HG03521 (cell line): Measurements from ENCODE around the gene MAP7D2.

Experiments used
- ATAC-seq: cut with Tn5 transposase; IDR thresholded peaks from one replicate; pipeline ENCODE4 v1.9.1; 2021; ENCODE audit warnings: mild to moderate bottlenecking, moderate library complexity; ENCODE audit not compliant: unreplicated experiment

Gene MAP7D2

DNA sequence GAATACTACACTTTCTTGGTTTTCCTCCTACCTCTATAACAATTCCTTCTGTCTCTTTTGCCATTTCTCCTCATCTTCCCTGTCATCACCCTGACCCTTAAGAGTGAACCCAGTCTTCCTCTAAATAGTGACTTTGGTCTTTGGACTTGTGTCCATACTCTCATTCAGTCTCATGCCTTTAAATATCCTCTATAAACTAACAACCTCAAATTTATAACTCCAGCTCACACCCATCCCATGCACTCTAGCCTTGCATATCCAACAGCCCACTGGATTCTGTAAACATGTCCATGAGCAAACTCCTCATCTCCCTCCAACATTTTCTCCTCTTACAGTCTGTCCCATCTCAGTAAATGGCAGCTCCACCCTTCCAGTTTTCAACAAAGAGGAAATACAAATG, 140.9 kb downstream of the MAP7D2 start:
- no peak for ATAC-seq

DNA sequence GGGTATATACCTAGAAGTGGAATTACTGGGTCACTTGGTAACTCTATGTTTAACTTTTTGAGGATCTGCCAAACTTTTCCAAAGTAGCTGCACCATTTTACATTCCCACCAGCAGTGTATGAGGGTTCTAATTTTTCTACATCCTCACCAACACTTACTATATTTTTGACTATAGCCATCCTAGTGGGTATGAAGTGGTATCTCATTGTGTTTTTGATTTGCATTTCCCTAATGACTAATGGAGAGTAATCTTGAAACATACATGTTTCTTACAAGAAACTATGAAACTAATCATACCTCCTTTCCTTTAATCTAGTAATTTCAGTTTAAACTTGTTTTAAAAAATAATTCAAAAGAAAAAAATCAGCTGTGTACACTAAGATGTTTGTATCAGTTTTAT, 143.7 kb downstream of the MAP7D2 start:
- no peak for ATAC-seq

DNA sequence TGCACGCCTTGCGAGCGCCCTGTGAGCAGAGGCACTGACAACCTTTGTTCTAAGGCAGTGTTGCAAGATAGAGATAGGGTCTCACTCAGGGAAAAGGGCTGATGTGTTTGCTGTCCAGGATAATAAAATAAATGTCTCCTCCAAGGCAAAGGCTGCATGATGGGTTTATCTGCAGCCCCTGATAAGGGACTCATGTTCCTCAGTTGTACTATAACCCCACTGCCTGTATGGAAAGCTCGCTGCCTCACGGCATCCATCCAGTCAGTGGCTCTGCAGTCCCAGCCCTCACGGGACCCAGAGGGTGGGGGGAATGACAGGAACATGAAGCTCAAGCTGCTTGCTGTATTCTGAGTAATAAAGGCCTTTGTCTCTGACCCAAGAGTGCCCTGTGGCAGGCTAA, 148.4 kb downstream of the MAP7D2 start:
- no peak for ATAC-seq

DNA sequence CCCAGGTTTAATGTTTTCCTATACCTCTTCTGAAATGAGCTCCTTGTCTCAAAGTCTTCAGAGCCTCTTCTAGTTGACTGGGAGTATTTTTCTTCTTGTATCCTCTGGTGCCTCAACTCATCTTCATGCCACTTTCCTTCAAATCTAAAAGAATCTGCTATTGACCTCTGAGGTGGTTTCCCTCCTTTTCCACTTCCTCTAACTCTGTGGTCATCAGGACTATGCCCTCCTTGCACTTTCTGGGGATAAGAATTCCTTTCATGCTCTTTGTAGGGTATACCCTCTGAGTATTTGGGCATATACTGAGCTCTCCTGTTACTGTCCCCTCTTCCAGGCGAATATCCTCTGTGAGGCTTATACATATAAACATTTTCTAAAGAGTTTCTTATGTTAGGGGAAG, 150.7 kb downstream of the MAP7D2 start:
- ATAC-seq = no peak

DNA sequence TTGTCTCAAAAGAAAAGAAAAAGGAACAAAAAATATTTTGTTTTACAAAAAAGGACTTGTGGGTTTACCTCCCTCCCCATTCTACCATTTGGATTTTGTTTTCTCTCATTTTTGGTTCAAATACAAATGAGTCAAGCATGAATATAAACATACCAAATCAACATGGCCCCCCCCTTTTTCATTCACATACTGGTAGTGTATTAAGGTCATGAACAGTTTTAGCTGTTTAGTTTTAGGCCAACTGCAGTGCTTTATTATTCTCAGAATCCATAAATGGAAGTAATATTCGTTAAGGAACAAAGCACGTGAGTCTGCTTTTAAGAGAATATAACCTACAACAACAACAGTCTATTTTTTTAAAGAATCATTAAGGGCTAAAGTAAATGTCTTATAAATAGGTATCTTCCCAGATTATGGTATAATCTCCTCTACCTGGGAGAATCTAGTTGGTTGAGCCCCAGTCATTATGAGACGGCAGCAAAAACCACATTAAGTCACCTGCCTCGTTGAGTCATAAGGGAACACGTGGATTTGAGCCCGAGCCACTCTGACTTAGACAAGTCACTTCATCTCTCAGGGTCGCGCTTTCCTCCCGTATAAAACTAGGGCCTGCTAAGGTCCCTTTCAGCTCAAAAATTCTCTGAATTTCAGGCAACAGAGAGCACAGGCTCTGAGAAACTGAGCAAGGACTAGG, 152.5 kb downstream of the MAP7D2 start:
- no peak for ATAC-seq

DNA sequence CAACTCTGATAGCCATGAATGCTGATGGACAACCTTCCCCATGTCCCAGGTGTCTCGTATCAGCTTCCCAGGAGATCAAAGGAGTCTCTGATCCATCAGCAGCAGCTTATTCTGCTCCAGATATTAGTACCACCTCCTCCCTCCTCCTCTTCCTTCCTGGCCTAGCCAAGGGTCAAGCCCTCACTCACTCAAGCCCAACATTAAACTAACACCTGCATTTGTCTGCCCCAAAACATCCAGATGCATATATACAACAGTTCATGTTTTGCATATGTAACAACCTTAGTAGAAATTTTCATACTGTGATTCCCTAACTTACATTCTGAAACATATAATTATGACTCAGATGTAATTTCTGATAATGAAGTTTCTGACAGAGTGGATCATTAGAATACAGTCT, 155.8 kb downstream of the MAP7D2 start:
- ATAC-seq = no peak

DNA sequence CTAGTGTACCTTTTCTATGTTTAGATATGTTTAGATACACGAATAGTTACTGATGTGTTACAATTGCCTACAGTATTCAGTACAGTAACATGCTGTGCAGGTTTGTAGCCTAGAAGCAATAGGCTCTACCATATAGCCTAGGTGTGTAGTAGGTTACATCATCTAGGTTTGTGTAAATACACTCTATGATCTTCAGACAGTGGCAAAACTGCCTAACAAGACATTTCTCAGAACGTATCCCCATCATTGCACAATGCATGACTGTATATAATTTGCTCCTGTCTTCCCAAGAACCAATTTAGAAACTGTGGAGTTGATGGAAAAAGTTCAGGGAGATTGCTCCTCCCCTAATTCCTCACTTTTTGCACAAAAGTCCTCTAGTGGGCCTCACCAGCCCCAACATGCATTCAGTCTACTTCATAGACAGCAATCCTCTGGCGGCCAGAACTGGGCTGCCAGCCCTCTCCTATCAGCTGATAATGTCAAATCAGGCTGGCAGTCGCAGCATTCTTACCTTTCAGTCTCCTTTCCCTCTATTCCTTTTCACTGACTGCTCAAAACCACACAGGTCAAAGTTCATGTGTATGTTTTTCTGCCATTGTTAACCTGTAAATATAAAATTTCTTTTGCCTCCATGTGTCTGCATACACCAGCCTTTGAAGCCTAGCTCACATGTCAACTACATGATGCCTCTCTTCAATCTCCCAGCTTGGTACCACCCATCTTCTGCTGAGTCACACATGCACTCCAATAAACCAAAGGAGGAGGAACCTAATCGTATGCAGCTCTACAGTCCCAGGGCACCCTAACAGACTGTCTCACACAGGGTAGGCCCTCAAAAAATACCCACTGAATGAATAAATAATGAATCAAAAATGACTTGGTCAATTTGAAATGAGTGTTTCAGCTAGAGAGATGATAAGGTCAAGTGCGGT, 157.9 kb downstream of the MAP7D2 start:
- no peak for ATAC-seq

DNA sequence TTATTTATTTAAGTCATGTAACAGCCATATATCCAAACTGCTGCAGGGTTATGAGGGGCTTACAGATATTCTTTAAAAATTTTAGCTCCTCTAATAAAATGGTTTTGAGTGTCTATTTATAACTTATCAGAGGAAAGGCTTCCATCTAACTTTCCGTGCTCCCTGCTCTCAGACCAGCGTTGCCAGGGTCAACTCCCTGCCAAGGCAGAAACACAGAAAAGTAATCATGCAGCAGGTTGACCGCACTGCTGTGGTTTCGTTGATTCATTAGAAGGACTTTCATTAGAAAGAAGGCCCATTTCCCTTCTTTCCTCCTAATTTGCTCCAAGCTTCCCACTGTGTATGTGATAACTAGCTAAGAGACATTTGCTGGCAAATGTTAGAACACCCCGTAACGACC, 159.8 kb downstream of the MAP7D2 start:
- no peak for ATAC-seq
